PC-3 (cell line): ENCODE results near the gene KCNG4.

Experiments
- CTCF ChIP-seq: fragments of 300-600 bp; sonication (generic); conservative IDR thresholded peaks from 2 replicates; pipeline ENCODE4 v1.5.1; 2017; ENCODE audit warnings: antibody characterized with exemption, low read depth, mild to moderate bottlenecking, low read length
- EZH2 ChIP-seq: fragments of 300-600 bp; sonication (generic); IDR thresholded peaks from one replicate; pipeline ENCODE4 v1.6.1; 2017; ENCODE audit warnings: antibody characterized with exemption, mild to moderate bottlenecking, low read length; ENCODE audit not compliant: unreplicated experiment
- EZH2phosphoT487 ChIP-seq: fragments of 300-600 bp; sonication (generic); IDR thresholded peaks from 2 replicates; pipeline ENCODE4 v1.6.1; 2018; ENCODE audit warnings: mild to moderate bottlenecking, antibody characterized with exemption, low read length, borderline replicate concordance

- no peak for TF ChIP-seq CTCF
- no peak for TF ChIP-seq EZH2
- no peak for TF ChIP-seq EZH2phosphoT487
These were observed 13.8 kb downstream of the KCNG4 start for GRCh38 chr16:84226026-84226425.
